ENCODE data around the gene NR0B1. TPM values are rescaled to one million over a fixed set of nuclear protein-coding genes. Genes with fewer than 3 reads are reported as not detected.

NR0B1 gene, protein sequence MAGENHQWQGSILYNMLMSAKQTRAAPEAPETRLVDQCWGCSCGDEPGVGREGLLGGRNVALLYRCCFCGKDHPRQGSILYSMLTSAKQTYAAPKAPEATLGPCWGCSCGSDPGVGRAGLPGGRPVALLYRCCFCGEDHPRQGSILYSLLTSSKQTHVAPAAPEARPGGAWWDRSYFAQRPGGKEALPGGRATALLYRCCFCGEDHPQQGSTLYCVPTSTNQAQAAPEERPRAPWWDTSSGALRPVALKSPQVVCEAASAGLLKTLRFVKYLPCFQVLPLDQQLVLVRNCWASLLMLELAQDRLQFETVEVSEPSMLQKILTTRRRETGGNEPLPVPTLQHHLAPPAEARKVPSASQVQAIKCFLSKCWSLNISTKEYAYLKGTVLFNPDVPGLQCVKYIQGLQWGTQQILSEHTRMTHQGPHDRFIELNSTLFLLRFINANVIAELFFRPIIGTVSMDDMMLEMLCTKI
- under 1 TPM in 1 of 2 donors, not detected in 1; 0.81 TPM for total RNA-seq

DNA sequence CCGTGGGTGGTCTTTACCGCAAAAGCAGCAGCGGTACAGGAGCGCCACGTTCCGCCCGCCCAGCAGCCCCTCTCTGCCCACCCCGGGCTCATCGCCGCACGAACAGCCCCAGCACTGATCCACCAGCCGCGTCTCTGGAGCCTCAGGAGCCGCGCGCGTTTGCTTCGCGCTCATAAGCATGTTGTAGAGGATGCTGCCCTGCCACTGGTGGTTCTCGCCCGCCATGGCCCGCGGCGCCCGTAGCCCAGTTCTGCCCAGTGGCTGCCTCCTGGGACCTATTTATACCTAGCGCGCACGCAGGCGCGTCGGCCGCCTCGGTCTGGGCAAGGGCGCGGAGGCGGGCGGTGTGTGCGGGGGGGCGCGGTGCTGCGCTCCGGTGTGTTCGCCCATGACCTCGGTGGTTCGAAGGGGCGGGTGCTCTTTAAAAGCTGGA is at the start of gene NR0B1:
TSS of gene NR0B1 (minus strand) at position 252 of the 433 bp plus-strand sequence. CDS start at position 225, 27 bp downstream.
- ATAC-seq (ENCODE audit: insufficient number of reproducible peaks, low FRiP score, low read depth), result no peak
- Histone ChIP-seq H3K36me3 (no peaks in the 10 kb centered on the region), H3K27ac (no peak within 1 kb of the TSS), H3K27me3 (replicated peaks; ENCODE audit: insufficient read depth) (no peaks in the 10 kb centered on the region), H3K4me1 (ENCODE audit: control insufficient read depth in 1 of 2, low read depth in 2 of 2) (peaks cover 0 to 7% of the 10 kb centered on the region in 2 donors), H3K4me3 (peak within 1 kb of the TSS; percentile 60), H3K9me3 (no peaks in the 10 kb centered on the region)
- TF ChIP-seq, protein P1, sequence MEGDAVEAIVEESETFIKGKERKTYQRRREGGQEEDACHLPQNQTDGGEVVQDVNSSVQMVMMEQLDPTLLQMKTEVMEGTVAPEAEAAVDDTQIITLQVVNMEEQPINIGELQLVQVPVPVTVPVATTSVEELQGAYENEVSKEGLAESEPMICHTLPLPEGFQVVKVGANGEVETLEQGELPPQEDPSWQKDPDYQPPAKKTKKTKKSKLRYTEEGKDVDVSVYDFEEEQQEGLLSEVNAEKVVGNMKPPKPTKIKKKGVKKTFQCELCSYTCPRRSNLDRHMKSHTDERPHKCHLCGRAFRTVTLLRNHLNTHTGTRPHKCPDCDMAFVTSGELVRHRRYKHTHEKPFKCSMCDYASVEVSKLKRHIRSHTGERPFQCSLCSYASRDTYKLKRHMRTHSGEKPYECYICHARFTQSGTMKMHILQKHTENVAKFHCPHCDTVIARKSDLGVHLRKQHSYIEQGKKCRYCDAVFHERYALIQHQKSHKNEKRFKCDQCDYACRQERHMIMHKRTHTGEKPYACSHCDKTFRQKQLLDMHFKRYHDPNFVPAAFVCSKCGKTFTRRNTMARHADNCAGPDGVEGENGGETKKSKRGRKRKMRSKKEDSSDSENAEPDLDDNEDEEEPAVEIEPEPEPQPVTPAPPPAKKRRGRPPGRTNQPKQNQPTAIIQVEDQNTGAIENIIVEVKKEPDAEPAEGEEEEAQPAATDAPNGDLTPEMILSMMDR (IDR thresholded peaks at IDR 0.05), result no peak
- no peak for DNase-seq (ENCODE audit: low spot score)

DNA sequence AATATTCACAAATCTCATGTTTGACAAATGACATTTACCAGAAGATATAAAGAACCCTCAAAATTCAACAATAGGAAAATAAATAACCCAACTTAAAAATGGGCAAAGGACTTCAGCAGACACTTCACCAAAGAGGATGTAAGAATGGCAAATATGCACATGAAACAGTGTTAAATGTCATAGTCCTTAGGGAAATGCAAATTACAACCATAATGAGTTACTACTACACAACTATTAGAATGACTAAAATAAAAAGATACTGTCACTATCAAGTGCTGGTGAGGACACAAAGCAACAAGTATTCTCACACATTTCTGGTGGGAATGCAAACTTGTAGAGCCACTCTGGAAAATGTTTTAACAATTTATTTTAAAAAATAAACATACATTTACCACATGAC is 40.8 kb upstream of the NR0B1 start:
- H3K9me3 ChIP-seq, result no peaks in the 10 kb centered on the region
- ATAC-seq (ENCODE audit: insufficient number of reproducible peaks, low FRiP score, low read depth) (no peak), DNase-seq (ENCODE audit: low spot score) (no peak)
- H3K27me3 ChIP-seq (replicated peaks; ENCODE audit: insufficient read depth), result no peaks in the 10 kb centered on the region
- H3K4me1 ChIP-seq (ENCODE audit: control insufficient read depth in 1 of 2, low read depth in 2 of 2), result no peaks in the 10 kb centered on the region
- H3K4me3 ChIP-seq, result no peak overlapping the region
- TF ChIP-seq, protein P1 (IDR thresholded peaks at IDR 0.05), result no peak
- H3K36me3 ChIP-seq, result no peaks in the 10 kb centered on the region
- H3K27ac ChIP-seq, result no peak overlapping the region

DNA sequence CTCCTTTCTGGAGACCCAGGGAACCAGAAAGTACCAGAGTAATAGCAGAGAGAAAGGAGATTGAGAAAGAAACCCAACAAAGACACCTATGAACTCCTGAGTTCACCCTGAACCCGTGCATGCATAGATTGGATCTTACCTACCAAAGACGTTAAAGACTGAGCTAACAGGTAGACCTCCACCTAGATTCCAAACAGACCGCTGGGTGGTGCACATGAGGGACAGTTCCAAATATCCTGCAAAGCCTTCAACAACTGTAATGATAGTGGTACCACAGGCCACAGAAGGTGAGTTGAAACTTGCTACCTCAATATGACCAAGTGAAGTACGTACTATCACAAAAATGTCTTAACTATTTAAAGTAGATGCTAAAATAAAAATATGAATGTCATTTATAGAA is 34.0 kb upstream of the NR0B1 start:
- TF ChIP-seq, protein P1 (IDR thresholded peaks at IDR 0.05), result no peak
- H3K27me3 ChIP-seq (replicated peaks; ENCODE audit: insufficient read depth), result no peaks in the 10 kb centered on the region
- no peak overlapping the region for H3K4me3 ChIP-seq
- no peaks in the 10 kb centered on the region for H3K4me1 ChIP-seq (ENCODE audit: control insufficient read depth in 1 of 2, low read depth in 2 of 2)
- no peaks in the 10 kb centered on the region for H3K9me3 ChIP-seq
- ATAC-seq (ENCODE audit: insufficient number of reproducible peaks, low FRiP score, low read depth) (no peak), DNase-seq (ENCODE audit: low spot score) (no peak)
- H3K36me3 ChIP-seq, result no peaks in the 10 kb centered on the region
- no peak overlapping the region for H3K27ac ChIP-seq

DNA sequence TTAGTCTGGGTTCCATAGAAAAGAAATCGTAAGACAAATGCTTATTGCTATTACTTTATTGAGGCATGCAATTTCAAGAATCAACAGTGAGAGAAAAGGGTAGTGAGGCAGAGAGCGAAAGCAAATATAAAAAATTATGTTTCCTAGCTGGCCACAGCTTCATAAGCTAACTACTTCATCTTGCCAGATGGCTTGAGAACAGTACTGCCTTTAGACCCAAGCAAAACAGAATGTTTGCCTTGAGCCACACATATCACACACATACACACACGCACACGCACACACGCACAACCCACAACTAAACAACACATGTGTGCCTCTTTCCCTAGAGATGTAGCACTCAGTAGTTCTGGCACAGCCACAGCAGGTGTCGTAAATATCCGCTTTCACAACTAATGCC is 31.6 kb upstream of the NR0B1 start:
- H3K27ac ChIP-seq, result no peak overlapping the region
- ATAC-seq (ENCODE audit: insufficient number of reproducible peaks, low FRiP score, low read depth) (no peak), DNase-seq (ENCODE audit: low spot score) (no peak)
- TF ChIP-seq, protein P1 (IDR thresholded peaks at IDR 0.05), result no peak
- no peak overlapping the region for H3K4me3 ChIP-seq
- H3K36me3 ChIP-seq, result no peaks in the 10 kb centered on the region
- no peaks in the 10 kb centered on the region for H3K9me3 ChIP-seq
- no peaks in the 10 kb centered on the region for H3K4me1 ChIP-seq (ENCODE audit: control insufficient read depth in 1 of 2, low read depth in 2 of 2)
- H3K27me3 ChIP-seq (replicated peaks; ENCODE audit: insufficient read depth), result no peaks in the 10 kb centered on the region

DNA sequence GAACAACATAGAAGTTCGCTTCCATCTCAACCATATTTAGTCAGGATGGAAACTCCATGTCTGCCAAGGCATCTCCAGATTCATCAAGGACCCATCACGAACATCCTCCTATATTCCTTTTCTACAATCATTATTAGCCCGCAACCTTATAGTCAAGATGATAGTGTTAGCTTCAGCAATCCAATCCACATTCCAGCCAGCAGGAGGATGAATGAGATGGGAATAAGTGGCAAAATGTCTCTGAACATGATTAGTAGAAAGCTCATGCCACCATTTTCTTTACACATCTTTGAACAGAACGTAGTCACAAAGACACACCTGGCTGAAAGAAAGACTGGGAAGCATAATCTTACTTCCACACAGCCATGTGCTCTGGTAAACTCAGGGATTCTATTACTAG is 18.6 kb upstream of the NR0B1 start:
- no peak for DNase-seq (ENCODE audit: low spot score)
- Histone ChIP-seq H3K27me3 (replicated peaks; ENCODE audit: insufficient read depth) (no peaks in the 10 kb centered on the region), H3K27ac (no peak overlapping the region), H3K36me3 (no peaks in the 10 kb centered on the region), H3K4me3 (no peak overlapping the region), H3K9me3 (no peaks in the 10 kb centered on the region), H3K4me1 (ENCODE audit: control insufficient read depth in 1 of 2, low read depth in 2 of 2) (no peaks in the 10 kb centered on the region)
- ATAC-seq (ENCODE audit: insufficient number of reproducible peaks, low FRiP score, low read depth), result no peak
- TF ChIP-seq, protein P1 (IDR thresholded peaks at IDR 0.05), result no peak
